ENCODE data around the gene TPD52L1. TPM values are rescaled to one million over a fixed set of nuclear protein-coding genes. Genes with fewer than 3 reads are reported as not detected.

The TPD52L1 gene
- total and polyA plus RNA-seq, 2 experiments from 2014 or later: 5.1 to 12.3 TPM

DNA sequence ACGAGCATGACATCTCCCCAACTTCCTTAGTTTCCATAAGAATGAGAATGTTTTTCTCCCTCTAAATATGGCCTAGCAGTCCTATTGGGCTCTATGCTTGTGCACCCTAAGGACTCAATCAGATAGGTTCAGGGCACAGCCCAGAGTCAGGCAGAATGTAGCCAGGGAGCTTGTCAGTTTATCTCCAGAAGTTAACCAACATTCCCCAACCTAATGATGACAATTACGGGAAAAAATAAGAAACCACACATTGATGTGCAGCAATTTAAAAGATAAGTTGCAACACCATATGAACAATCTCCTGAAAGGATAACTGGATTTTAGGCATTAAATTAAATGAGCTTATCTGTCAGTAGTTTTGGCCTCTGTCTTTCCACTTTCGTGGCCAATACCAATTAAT is 77.1 kb downstream of the TPD52L1 start:
- peaks cover 27% of the 10 kb centered on the region for H3K4me1 ChIP-seq (ENCODE audit: insufficient read depth)
- no peak overlapping the region for H3K9ac ChIP-seq
- no peaks in the 10 kb centered on the region for H3K79me2 ChIP-seq (ENCODE audit: insufficient read depth)
- H3K9me2 ChIP-seq (ENCODE audit: insufficient read depth): peaks cover 3% of the 10 kb centered on the region; the same call in 1 of the 2 replicates
- no peak overlapping the region for H3K4me3 ChIP-seq
- H3K27ac ChIP-seq: no peak overlapping the region
- peaks cover 6% of the 10 kb centered on the region; the same call in 1 of the 2 replicates for H3F3A ChIP-seq (ENCODE audit: insufficient read depth)
- H2AFZ ChIP-seq: no peak overlapping the region
- 61 to 64% methylated on average over 3 of the region's 3 CpGs for WGBS, 2 experiments (ENCODE audit: low coverage in 1 of 2, low lambda C conversion rate in 2 of 2, missing lambda C conversion rate in 2 of 2)
- no peaks in the 10 kb centered on the region for H4K20me1 ChIP-seq (ENCODE audit: insufficient read depth)
- H3K36me3 ChIP-seq (ENCODE audit: low read depth): no peaks in the 10 kb centered on the region
- H3K4me2 ChIP-seq (ENCODE audit: unreplicated experiment): no peak overlapping the region
- no peaks in the 10 kb centered on the region for H3K27me3 ChIP-seq (replicated peaks; ENCODE audit: insufficient read depth)
- no peaks in the 10 kb centered on the region for H3K9me3 ChIP-seq (ENCODE audit: low read depth)
- peak; percentile 14 for DNase-seq
- no peak for TF ChIP-seq EZH2 (IDR thresholded peaks at IDR 0.05; ENCODE audit: insufficient read depth, poor library complexity, severe bottlenecking)
- TF ChIP-seq EZH2phosphoT487 (IDR thresholded peaks at IDR 0.05; ENCODE audit: insufficient read depth, low read depth): no peak
- in situ Hi-C loops (cut with MboI): no loop called here

DNA sequence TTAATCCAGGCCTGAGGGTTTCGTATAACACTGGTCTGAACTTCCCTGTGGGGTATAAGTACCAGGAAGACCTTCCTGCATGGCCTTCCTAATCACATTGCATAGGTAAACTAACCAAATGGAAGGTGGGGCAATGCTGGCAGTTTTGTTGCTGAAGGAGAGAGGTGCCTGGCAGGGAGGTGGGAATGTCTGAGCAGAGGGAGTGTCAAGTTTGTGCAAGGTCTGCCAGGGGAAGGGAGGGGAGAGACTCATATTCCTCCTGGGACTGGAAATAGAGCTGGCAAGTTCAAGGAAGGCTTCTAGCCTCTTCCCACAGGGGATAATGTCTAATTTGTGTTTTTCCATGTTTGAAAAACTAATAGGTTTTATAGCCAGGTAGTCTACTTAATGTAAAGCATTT is 77.6 kb downstream of the TPD52L1 start:
- no peak overlapping the region for H3K4me3 ChIP-seq
- TF ChIP-seq EZH2 (IDR thresholded peaks at IDR 0.05; ENCODE audit: insufficient read depth, poor library complexity, severe bottlenecking) (no peak), EZH2phosphoT487 (IDR thresholded peaks at IDR 0.05; ENCODE audit: insufficient read depth, low read depth) (no peak)
- H3K9me2 ChIP-seq (ENCODE audit: insufficient read depth): peaks cover 3% of the 10 kb centered on the region; the same call in 1 of the 2 replicates
- peak; percentile 3 for DNase-seq
- in situ Hi-C loops (cut with MboI): no loop called here
- no peaks in the 10 kb centered on the region for H3K9me3 ChIP-seq (ENCODE audit: low read depth)
- H3K9ac ChIP-seq: no peak overlapping the region
- H3K36me3 ChIP-seq (ENCODE audit: low read depth): no peaks in the 10 kb centered on the region
- no peaks in the 10 kb centered on the region for H3K27me3 ChIP-seq (replicated peaks; ENCODE audit: insufficient read depth)
- no peak overlapping the region for H3K27ac ChIP-seq
- H2AFZ ChIP-seq: no peak overlapping the region
- WGBS, 2 experiments (ENCODE audit: low coverage in 1 of 2, low lambda C conversion rate in 2 of 2, missing lambda C conversion rate in 2 of 2): 90 to 93% methylated on average over 1 of the region's 1 CpG
- H3K79me2 ChIP-seq (ENCODE audit: insufficient read depth): no peaks in the 10 kb centered on the region
- H4K20me1 ChIP-seq (ENCODE audit: insufficient read depth): no peaks in the 10 kb centered on the region
- H3K4me1 ChIP-seq (ENCODE audit: insufficient read depth): peaks cover 30% of the 10 kb centered on the region
- H3K4me2 ChIP-seq (ENCODE audit: unreplicated experiment): peak overlapping the region; percentile 11
- H3F3A ChIP-seq (ENCODE audit: insufficient read depth): peaks cover 6% of the 10 kb centered on the region; the same call in 1 of the 2 replicates

DNA sequence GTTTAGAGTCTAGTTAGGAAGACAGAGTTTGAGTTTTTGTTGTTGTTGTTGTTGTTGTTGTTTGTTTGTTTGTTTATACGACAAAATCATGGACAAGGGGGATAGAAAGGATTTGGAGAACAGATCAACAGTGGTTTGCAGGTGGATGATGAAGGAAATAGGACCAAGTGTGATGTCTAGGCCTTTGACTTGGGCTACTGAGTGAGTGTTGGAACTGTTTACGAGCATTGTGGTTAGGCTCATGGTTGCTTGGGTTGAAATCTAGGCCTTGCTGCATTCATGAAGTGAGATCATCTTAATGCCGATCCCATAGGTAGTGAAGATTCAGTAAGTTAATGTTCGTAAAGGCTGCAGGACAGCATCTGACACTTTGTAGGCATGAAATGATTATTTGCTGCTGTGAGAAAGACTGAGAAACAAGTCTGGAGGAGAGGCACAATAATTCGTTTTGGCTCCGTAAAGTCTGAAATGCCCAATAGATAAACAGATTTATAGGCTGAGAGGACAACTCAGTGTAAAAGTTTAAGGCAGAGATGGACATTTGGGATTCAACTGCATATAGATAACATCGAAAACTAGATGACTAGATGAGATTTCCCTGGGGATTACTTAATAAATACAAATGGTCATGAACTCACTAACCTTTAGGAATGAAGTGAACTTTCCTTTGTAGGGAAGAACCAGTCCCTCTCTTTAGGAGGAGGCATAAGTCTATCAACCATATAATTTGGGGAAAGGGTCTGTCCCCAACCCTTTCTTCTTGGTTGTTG is 78.2 kb downstream of the TPD52L1 start:
- 77 to 79% methylated on average over 7 of the region's 7 CpGs for WGBS, 2 experiments (ENCODE audit: low coverage in 1 of 2, low lambda C conversion rate in 2 of 2, missing lambda C conversion rate in 2 of 2)
- in situ Hi-C loops (cut with MboI): no loop called here

DNA sequence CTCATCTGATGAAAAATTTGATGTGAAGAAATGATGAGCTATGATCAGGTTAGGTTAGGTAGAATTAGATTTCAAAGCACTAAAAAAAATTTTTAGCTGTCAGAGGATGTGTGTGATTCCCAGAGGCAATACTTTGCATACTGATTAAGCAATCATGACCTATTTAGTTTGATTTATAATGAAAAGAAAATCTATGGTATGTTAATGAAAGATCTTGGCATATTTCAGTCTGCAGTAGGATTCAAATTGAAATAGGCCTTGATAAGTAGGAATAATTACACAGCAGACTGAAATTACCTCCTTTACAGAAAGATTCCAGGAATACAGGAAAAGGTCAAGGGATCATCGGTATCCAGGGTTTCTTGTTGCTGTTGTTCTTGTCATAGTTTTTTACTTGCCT is 78.9 kb downstream of the TPD52L1 start:
- 33 to 44% methylated on average over 1 of the region's 1 CpG for WGBS, 2 experiments (ENCODE audit: low coverage in 1 of 2, low lambda C conversion rate in 2 of 2, missing lambda C conversion rate in 2 of 2)
- H3K9ac ChIP-seq: no peak overlapping the region
- H3K4me3 ChIP-seq: no peak overlapping the region
- peak; percentile 52 for DNase-seq
- H4K20me1 ChIP-seq (ENCODE audit: insufficient read depth): no peaks in the 10 kb centered on the region
- no peaks in the 10 kb centered on the region for H3K9me3 ChIP-seq (ENCODE audit: low read depth)
- H3F3A ChIP-seq (ENCODE audit: insufficient read depth): peaks cover 6% of the 10 kb centered on the region; the same call in 1 of the 2 replicates
- H3K4me1 ChIP-seq (ENCODE audit: insufficient read depth): peaks cover 37% of the 10 kb centered on the region
- in situ Hi-C loops (cut with MboI): no loop called here
- no peaks in the 10 kb centered on the region for H3K27me3 ChIP-seq (replicated peaks; ENCODE audit: insufficient read depth)
- H3K79me2 ChIP-seq (ENCODE audit: insufficient read depth): no peaks in the 10 kb centered on the region
- peaks cover 3% of the 10 kb centered on the region; the same call in 1 of the 2 replicates for H3K9me2 ChIP-seq (ENCODE audit: insufficient read depth)
- no peak for TF ChIP-seq EZH2phosphoT487 (IDR thresholded peaks at IDR 0.05; ENCODE audit: insufficient read depth, low read depth)
- TF ChIP-seq EZH2 (IDR thresholded peaks at IDR 0.05; ENCODE audit: insufficient read depth, poor library complexity, severe bottlenecking): no peak
- H3K4me2 ChIP-seq (ENCODE audit: unreplicated experiment): peak overlapping the region; percentile 33
- 0 out of 2 replicates have a peak overlapping the region, but pooled peaks have one; percentile 1 for H2AFZ ChIP-seq
- no peaks in the 10 kb centered on the region for H3K36me3 ChIP-seq (ENCODE audit: low read depth)
- peak overlapping the region; percentile 42 for H3K27ac ChIP-seq

More for the DNA sequence above, 78.2 kb downstream of the TPD52L1 start:
- Histone ChIP-seq H2AFZ (no peak overlapping the region), H3K9me3 (ENCODE audit: low read depth) (no peaks in the 10 kb centered on the region), H3K4me1 (ENCODE audit: insufficient read depth) (peaks cover 36% of the 10 kb centered on the region), H3K4me2 (ENCODE audit: unreplicated experiment) (peak overlapping the region; percentile 33), H4K20me1 (ENCODE audit: insufficient read depth) (no peaks in the 10 kb centered on the region), H3K36me3 (ENCODE audit: low read depth) (no peaks in the 10 kb centered on the region), H3K9ac (no peak overlapping the region), H3K27ac (no peak overlapping the region), H3K27me3 (replicated peaks; ENCODE audit: insufficient read depth) (no peaks in the 10 kb centered on the region), H3K79me2 (ENCODE audit: insufficient read depth) (no peaks in the 10 kb centered on the region), H3F3A (ENCODE audit: insufficient read depth) (peaks cover 6% of the 10 kb centered on the region; the same call in 1 of the 2 replicates), H3K4me3 (no peak overlapping the region), H3K9me2 (ENCODE audit: insufficient read depth) (peaks cover 3% of the 10 kb centered on the region; the same call in 1 of the 2 replicates)
- no peak for TF ChIP-seq EZH2 (IDR thresholded peaks at IDR 0.05; ENCODE audit: insufficient read depth, poor library complexity, severe bottlenecking)
- DNase-seq: peak; percentile 10
